ENCODE results near the gene FCAR.

DNA sequence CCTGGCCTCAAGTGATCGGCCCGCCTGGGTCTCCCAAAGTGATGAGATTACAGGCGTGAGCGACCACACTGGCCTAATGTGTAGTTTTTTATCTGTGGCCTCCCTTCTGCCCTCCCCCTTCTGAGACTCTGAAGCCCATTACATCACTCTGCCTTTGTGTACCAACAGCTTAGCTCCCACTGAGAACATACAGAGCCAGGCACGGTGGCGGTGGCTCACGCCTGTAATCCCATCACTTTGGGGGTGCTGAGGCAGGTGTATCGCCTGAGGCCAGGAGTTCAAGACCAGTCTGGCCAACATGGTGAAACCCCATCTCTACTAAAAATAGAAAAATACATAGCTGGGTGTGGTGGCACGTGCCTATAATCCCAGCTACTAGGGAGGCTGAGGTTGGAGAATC is 44.5 kb downstream of the FCAR start:
- TF ChIP-seq, protein P1, sequence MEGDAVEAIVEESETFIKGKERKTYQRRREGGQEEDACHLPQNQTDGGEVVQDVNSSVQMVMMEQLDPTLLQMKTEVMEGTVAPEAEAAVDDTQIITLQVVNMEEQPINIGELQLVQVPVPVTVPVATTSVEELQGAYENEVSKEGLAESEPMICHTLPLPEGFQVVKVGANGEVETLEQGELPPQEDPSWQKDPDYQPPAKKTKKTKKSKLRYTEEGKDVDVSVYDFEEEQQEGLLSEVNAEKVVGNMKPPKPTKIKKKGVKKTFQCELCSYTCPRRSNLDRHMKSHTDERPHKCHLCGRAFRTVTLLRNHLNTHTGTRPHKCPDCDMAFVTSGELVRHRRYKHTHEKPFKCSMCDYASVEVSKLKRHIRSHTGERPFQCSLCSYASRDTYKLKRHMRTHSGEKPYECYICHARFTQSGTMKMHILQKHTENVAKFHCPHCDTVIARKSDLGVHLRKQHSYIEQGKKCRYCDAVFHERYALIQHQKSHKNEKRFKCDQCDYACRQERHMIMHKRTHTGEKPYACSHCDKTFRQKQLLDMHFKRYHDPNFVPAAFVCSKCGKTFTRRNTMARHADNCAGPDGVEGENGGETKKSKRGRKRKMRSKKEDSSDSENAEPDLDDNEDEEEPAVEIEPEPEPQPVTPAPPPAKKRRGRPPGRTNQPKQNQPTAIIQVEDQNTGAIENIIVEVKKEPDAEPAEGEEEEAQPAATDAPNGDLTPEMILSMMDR (conservative IDR thresholded peaks at IDR 0.05; ENCODE audit: low read depth, low read length): no peak
- TF ChIP-seq POLR2A (IDR thresholded peaks at IDR 0.05; ENCODE audit: low read depth, low read length) (no peak), MXI1 (IDR thresholded peaks at IDR 0.05; ENCODE audit: borderline replicate concordance, low read depth, low read length) (no peak), SMC3 (IDR thresholded peaks at IDR 0.05; ENCODE audit: low read depth, low read length) (no peak), MAFK (IDR thresholded peaks at IDR 0.05; ENCODE audit: low read depth, low read length) (no peak)
